GM12891 (cell line): ENCODE measurements around the gene MYO5B.

Experiments used
- DNase-seq: peaks from one replicate; pipeline ENCODE4 v3.0.0; 2011; ENCODE audit warnings: low spot score; ENCODE audit not compliant: insufficient read length
- FAIRE-seq: peaks from 2 replicates; lab custom pipeline; 2011; peaks lifted over from hg19 to GRCh38; lab: Jason Lieb, UNC
- PAX5 ChIP-seq: IDR thresholded peaks from 2 replicates; pipeline ENCODE4 v1.6.1; 2011; ENCODE audit warnings: low read length, moderate library complexity, mild to moderate bottlenecking; ENCODE audit not compliant: insufficient read depth, severe bottlenecking
- POLR2A ChIP-seq: IDR thresholded peaks from 2 replicates; pipeline ENCODE4 v1.6.1; 2011; ENCODE audit warnings: low read depth, low read length, control low read depth
- POLR2AphosphoS5 ChIP-seq: IDR thresholded peaks from 2 replicates; pipeline ENCODE4 v1.6.1; 2011; ENCODE audit warnings: low read depth, low read length, control low read depth
- POU2F2 ChIP-seq: IDR thresholded peaks from 2 replicates; pipeline ENCODE4 v1.6.1; 2011; ENCODE audit warnings: low read depth, mild to moderate bottlenecking, control low read depth, low read length, moderate library complexity
- SPI1 ChIP-seq: IDR thresholded peaks from 2 replicates; pipeline ENCODE4 v1.6.1; 2011; ENCODE audit warnings: low read depth, low read length, control low read depth
- TAF1 ChIP-seq: IDR thresholded peaks from 2 replicates; pipeline ENCODE4 v1.6.1; 2011; ENCODE audit warnings: low read depth, low read length, control low read depth

Gene MYO5B

DNA sequence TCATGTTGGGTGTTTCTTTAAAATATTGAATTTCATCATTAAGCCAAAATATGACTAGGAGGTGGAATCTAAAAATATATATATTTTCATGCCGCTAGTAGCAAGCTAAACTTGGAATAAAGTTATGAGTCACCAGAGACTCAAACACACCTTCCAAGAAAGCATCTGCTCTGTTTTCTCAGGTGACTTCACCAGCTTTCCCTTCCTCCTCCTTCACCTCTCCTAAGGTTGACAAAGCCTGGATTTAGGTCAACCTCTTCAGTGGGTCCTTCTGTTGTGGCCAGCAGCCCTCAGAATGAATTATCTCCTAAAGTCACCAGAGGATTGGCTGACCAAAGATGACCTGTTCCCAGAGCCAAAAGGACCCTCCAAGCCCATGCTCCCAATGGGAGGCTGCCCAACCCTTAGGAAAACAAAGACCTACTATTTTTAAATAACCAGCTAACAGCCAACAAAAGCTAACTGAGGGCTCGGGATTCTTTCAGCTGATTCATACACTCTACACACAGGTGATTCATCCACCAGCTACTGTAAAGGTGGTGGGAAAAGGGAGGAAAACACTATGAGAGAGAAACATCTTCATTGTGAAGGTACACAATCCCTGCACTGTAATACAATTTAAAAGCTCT, 113.9 kb downstream of the MYO5B start:
- FAIRE-seq (no peak), DNase-seq (no peak)
- TF ChIP-seq POLR2A = no peak
- TF ChIP-seq POU2F2 = no peak
- no peak for TF ChIP-seq SPI1
- no peak for TF ChIP-seq PAX5
- TF ChIP-seq TAF1 = no peak
- TF ChIP-seq POLR2AphosphoS5 = no peak

DNA sequence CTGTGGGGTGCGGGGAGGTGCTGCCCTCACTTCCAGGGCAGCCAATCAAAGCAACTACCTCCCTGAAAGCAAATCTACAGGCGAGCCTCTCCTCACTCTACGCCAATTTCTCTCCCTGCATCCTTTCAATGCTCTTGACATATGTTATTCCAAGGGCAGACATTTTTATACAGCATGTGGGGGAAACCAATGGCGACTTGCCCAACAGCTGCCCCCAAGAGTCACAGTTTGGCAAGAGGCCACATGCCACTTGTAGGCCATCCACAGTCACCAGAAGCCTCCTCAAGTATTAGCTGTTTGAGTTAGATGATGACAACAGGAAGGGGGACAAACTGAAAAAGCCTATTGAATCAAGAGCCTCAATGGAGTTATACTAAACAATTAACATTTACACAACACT, 114.6 kb downstream of the MYO5B start:
- no peak for FAIRE-seq

DNA sequence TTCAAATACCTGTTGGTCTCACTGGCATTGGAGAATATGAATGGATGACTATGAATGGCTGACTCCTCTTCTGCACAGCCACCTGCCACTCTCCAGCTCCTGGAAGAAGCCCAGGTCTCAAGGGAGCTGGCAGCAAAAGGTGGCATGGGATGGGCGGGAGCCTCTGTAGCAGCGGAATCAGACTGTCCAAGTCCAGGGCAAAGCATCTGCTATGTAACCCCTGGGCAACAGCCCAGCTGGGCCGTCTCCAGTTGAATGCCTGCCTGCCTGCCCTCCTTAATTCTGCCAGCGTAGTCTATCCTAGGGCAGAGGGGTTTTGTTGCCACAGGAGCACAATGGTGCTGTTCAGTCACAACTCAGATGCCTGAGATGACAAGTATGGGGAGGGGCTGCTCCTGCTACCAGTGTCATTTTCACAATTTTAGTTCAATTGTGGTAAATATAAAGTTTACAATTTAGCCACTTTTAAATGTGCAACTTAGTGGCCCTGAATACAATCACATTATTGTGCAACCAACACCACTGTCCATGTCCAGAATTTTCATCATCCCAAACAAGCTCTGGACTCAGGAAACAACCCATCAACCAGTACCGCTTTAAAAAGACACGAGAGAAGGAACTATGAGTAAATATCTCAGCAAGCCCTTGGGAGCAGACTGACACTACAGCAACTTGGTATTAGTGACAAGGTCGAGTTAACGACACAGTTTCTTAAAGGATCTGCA, 115.2 kb downstream of the MYO5B start:
- TF ChIP-seq TAF1 (no peak), SPI1 (no peak)
- FAIRE-seq (no peak), DNase-seq (no peak)

More for the DNA sequence above, 114.6 kb downstream of the MYO5B start:
- TF ChIP-seq POLR2AphosphoS5 (no peak), TAF1 (no peak), PAX5 (no peak), POU2F2 (no peak), POLR2A (no peak), SPI1 (no peak)
- no peak for DNase-seq

DNA sequence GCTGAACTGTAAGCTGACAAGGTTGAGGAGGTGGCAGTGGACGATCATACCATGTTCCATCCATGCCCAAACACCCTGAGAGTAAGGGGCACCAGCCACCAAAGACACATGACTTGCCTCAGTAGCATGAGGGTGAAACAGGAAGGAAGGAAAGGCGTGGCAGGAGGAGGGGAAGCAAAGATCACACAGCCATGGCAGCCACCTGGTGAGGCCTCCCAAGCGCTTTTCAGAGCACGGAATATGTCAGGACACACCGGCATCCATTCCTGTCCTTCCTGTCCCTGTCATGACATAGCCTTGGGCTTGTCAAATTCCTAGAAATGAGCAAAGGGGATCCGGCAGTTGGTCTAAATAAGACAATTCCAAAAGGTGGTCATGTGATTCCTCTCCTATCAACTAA, 118.7 kb downstream of the MYO5B start:
- DNase-seq (no peak), FAIRE-seq (no peak)
- TF ChIP-seq POU2F2 = no peak
- TF ChIP-seq POLR2A = no peak
- TF ChIP-seq SPI1 = no peak
- no peak for TF ChIP-seq PAX5
- no peak for TF ChIP-seq TAF1
- TF ChIP-seq POLR2AphosphoS5 = no peak

DNA sequence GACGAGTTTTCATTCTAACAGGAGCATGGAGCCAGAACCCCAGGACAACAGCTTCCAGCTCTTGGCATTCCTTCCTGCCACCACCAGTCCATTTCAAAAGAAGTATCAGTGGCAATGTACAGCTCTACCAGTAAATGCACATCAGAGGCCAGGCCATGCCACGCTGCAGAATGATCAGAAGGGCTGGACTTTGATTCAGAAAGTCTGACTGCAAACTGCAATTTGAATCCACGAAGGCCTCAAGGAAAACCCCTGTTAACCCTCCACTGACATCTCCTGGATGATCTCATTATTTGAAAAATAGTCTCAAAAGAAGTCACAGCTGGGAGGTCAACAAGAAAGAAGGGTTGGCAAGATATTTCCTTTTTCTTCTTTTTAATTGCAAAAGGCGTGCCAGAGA, 119.2 kb downstream of the MYO5B start:
- FAIRE-seq (no peak), DNase-seq (no peak)
- no peak for TF ChIP-seq PAX5
- no peak for TF ChIP-seq POLR2AphosphoS5
- TF ChIP-seq POU2F2 = no peak
- no peak for TF ChIP-seq POLR2A
- no peak for TF ChIP-seq SPI1
- TF ChIP-seq TAF1 = no peak

DNA sequence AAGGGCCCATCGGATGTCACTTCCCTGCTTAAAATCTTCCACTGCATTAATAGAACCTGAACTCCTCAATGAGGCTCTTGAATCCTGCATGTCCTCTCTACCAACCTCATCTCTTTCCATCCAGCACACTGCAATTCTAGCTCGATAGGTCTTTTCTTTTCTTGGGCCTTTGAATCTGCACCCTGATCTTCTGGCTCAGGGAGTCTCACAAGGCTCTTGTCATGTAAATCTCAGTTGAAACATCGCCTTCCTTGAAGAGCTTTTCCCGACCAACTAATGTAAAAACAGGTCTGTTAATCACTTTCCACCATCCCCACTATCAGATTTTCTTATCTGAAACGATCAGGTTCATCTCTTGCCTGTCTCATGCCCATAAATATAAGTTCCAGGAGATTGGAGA, 120.5 kb downstream of the MYO5B start:
- DNase-seq (no peak), FAIRE-seq (no peak)
- no peak for TF ChIP-seq POLR2A
- no peak for TF ChIP-seq POLR2AphosphoS5
- TF ChIP-seq POU2F2 = no peak

DNA sequence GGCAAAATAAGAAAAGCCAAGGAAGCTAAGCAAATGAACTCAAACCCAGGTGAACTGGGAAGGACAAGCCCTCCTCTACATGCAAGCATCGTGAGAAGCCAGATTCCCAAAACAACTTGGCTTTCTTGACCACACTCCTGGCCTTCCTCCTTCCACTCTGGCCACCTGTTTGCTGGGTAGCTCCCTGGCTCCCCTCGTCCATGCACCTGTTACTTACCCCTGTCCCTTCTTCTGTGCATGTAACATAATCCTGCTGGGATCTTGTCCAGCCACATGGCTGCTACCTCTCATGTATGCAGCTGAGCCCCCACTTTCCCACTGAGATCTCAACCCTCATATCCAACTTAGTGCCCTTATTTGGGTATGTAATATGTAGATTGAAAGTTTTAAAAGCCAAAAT, 121.6 kb downstream of the MYO5B start:
- TF ChIP-seq SPI1 (no peak), POU2F2 (no peak), PAX5 (no peak), POLR2A (no peak), TAF1 (no peak), POLR2AphosphoS5 (no peak)
- no peak for DNase-seq
- FAIRE-seq = no peak

DNA sequence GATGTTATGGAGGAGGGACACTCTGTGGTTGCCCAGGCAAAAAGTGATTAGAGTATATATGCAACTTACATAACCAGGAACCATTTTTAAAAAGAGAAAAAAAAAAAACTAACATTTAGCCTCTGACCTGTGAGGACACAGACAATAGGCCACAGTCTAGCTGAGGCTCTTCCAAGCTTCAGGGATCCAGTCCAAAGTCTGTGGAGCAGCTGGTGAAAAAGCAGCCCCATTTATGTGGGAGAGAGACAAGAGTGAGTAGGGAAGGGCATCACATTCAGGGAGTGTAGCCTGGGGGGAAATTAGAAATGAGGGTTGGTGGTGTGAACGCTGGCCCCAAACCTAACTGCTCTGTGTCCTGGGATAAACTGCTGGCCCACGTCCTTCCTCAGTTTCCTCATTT, 122.8 kb downstream of the MYO5B start:
- no peak for DNase-seq
- no peak for FAIRE-seq
- TF ChIP-seq SPI1 (no peak), POU2F2 (no peak), POLR2AphosphoS5 (no peak), TAF1 (no peak), PAX5 (no peak), POLR2A (no peak)

DNA sequence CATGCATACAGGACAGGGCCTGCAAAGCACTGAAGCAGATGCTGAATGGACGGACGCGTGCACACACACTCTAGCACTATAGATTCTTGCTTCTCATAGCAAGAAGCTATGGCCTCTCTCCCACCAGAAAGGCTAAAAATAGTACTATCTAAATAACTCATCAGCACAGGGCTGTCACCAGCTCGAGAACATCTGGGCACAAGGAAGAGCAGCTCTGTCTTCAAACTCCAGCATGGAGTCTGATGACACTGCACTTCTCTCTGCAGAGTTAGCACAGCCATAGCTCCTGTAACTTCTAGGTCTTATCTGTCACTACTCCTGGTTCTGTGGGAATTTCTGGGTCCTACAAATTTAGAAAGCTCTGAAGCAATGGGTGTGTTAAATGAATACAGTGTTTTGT, 123.5 kb downstream of the MYO5B start:
- no peak for DNase-seq
- no peak for FAIRE-seq
- TF ChIP-seq SPI1 = no peak

DNA sequence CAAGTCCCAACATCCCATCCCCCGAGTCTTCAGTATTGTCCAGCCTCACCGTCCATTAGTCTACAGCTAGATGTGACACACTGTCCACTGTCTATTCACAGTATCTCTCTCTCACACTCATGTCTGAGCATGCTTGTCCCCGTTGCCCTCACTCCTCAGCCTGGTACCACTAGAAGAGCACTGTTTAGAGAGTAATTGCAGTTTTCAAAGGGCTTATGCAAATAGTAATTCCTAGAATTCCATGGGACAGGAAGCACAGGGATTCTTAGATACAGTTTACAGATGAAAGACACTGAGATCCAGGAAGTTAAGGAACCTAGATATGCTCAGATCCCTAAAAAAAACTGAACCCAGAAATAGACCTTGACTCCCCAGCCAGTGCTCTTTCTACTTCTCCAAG, 125.5 kb downstream of the MYO5B start:
- no peak for DNase-seq
- TF ChIP-seq POLR2A (no peak), TAF1 (no peak), SPI1 (no peak), PAX5 (no peak), POU2F2 (no peak), POLR2AphosphoS5 (no peak)
- FAIRE-seq = no peak
